NT2/D1 (cell line): Measurements from ENCODE around the gene GALNT9.

Source experiments
- YY1 ChIP-seq: IDR thresholded peaks from 2 replicates; pipeline ENCODE4 v1.6.1; 2011; ENCODE audit not compliant: insufficient read length, insufficient read depth
- ZNF274 ChIP-seq: IDR thresholded peaks from 2 replicates; pipeline ENCODE4 v1.6.1; 2011; ENCODE audit warnings: mild to moderate bottlenecking, low read depth, low read length

DNA sequence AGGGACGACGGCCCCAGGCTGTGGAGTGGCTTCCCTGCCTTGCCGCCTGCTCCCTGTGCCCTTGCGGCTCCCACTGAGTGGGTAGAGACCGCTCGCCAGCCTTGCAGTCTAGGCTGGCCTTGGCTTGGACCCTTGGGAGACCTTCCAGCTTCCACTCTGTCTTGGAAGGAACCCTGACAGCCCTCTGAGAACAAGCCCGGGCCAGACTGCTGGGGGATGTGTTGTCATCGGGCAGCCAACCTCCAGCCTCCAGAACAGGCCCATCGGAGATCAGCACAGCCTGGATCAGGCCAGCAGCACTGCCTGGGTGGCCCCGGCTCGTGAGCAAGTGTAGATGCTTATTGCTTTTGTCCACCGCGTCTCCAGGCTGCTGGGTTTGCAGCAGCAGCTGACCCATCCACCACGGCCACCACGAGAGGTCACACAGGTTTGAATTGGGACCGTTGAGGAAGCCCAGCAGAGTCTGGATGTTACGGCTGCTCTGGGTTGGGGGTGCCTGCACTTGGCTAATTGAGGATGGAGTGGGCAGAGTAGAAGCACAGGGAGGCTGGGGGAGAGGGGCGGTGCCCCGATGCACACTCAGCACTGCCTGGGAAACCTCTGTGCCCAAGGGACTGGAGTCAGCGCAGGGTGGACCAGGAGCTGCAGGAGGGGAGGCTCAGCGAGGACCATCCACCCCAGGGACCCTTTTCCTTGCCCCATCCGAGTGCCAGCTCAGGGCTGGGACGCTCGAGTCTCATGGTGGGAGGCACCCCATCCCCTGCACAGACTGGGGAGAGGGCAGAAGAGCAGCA lies 129.7 kb downstream of the GALNT9 start:
- TF ChIP-seq YY1 (no peak), ZNF274 (no peak)
